Neural cell (in vitro differentiated cells): ENCODE measurements around the gene IL9. TPM values are rescaled to one million over a fixed set of nuclear protein-coding genes. Genes with fewer than 3 reads are reported as not detected.

ENCODE experiments used
- H2AFZ ChIP-seq: fragments of 200-600, 300-800 bp; sonication (generic), shearing (Covaris generic); 2 replicates; pipeline ENCODE4 v1.6.0; 2014; ENCODE audit warnings: low read depth, mild to moderate bottlenecking, antibody characterized with exemption, low read length, moderate library complexity
- H3F3A ChIP-seq: fragments of 200-600 bp; shearing (Covaris generic); 2 replicates; pipeline ENCODE4 v1.6.1; 2016; ENCODE audit warnings: mild to moderate bottlenecking, moderate library complexity, mixed read lengths, antibody characterized with exemption, low read length; ENCODE audit not compliant: insufficient read depth, poor library complexity, severe bottlenecking
- H3K27ac ChIP-seq: fragments of 200-600, 300-800 bp; sonication (generic), shearing (Covaris generic); 2 replicates; pipeline ENCODE4 v1.5.1; 2014; ENCODE audit warnings: mild to moderate bottlenecking, low read length, moderate library complexity
- H3K27me3 ChIP-seq: fragments of 300-800, 200-600 bp; sonication (generic), shearing (Covaris generic); 2 replicates; pipeline ENCODE4 v1.6.0; 2014; ENCODE audit warnings: mild to moderate bottlenecking, low read depth, low read length, moderate library complexity; ENCODE audit not compliant: insufficient read depth
- H3K36me3 ChIP-seq: fragments of 300-800, 200-600 bp; sonication (generic), shearing (Covaris generic); 2 replicates; pipeline ENCODE4 v1.5.1; 2014; ENCODE audit warnings: mild to moderate bottlenecking, antibody characterized with exemption, low read length, moderate library complexity; ENCODE audit not compliant: insufficient read depth
- H3K4me2 ChIP-seq: fragments of 300-800, 200-600 bp; sonication (generic), shearing (Covaris generic); 2 replicates; pipeline ENCODE4 v1.6.0; 2014; ENCODE audit warnings: mild to moderate bottlenecking, low read length
- H3K4me3 ChIP-seq: fragments of 300-800, 200-600 bp; sonication (generic), shearing (Covaris generic); 2 replicates; pipeline ENCODE4 v1.5.1; 2014; ENCODE audit warnings: mild to moderate bottlenecking, low read length, moderate library complexity
- H3K79me2 ChIP-seq: fragments of 200-600 bp; shearing (Covaris generic); replicated peaks from 2 replicates; pipeline ENCODE4 v1.6.0; 2014; ENCODE audit warnings: mild to moderate bottlenecking, low read length, moderate library complexity; ENCODE audit not compliant: insufficient read depth
- H3K9ac ChIP-seq: fragments of 300-800, 200-600 bp; sonication (generic), shearing (Covaris generic); 2 replicates; pipeline ENCODE4 v1.6.1; 2016; ENCODE audit warnings: mild to moderate bottlenecking, low read length, mixed read lengths
- H3K9me2 ChIP-seq: fragments of 200-600 bp; shearing (Covaris generic); 2 replicates; pipeline ENCODE4 v1.6.1; 2016; ENCODE audit warnings: mild to moderate bottlenecking, low read length, mixed read lengths; ENCODE audit not compliant: insufficient read depth
- H3K9me3 ChIP-seq: fragments of 200-600, 300-800 bp; sonication (generic), shearing (Covaris generic); 2 replicates; pipeline ENCODE4 v1.6.1; 2016; ENCODE audit warnings: mild to moderate bottlenecking, mixed run types, low read length, moderate library complexity, mixed read lengths
- H4K20me1 ChIP-seq: fragments of 200-600 bp; shearing (Covaris generic); 2 replicates; pipeline ENCODE4 v1.6.1; 2016; ENCODE audit warnings: mild to moderate bottlenecking, mixed run types; ENCODE audit not compliant: insufficient read depth
- CTCF ChIP-seq: fragments of 450-650 bp; IDR thresholded peaks from 2 replicates; pipeline ENCODE4 v1.5.1; 2014; ENCODE audit warnings: antibody characterized with exemption, mild to moderate bottlenecking, moderate library complexity; ENCODE audit not compliant: poor library complexity, severe bottlenecking
- EP300 ChIP-seq: fragments of 450-650 bp; conservative IDR thresholded peaks from 2 replicates; pipeline ENCODE4 v1.6.1; 2014; ENCODE audit warnings: antibody characterized with exemption, mild to moderate bottlenecking, moderate library complexity; ENCODE audit not compliant: poor library complexity, severe bottlenecking
- EZH2 ChIP-seq: fragments of 200-600, 300-800 bp; shearing (Covaris generic), sonication (generic); IDR thresholded peaks from 2 replicates; pipeline ENCODE4 v1.6.1; 2014; ENCODE audit warnings: antibody characterized with exemption, low read length, borderline replicate concordance, mild to moderate bottlenecking; ENCODE audit not compliant: insufficient read depth, poor library complexity, severe bottlenecking
- MXI1 ChIP-seq: fragments of 450-650 bp; conservative IDR thresholded peaks from 2 replicates; pipeline ENCODE4 v1.6.1; 2014; ENCODE audit warnings: antibody characterized with exemption, mild to moderate bottlenecking; ENCODE audit not compliant: poor library complexity, severe bottlenecking
- POLR2AphosphoS5 ChIP-seq: IDR thresholded peaks from 2 replicates; pipeline ENCODE4 v1.6.1; 2012
- RAD21 ChIP-seq: fragments of 450-650 bp; conservative IDR thresholded peaks from 2 replicates; pipeline ENCODE4 v1.6.1; 2014; ENCODE audit warnings: antibody characterized with exemption, mild to moderate bottlenecking, moderate library complexity
- REST ChIP-seq: IDR thresholded peaks from 2 replicates; pipeline ENCODE4 v1.6.1; 2012; ENCODE audit warnings: borderline replicate concordance
- SMC3 ChIP-seq: fragments of 450-650 bp; conservative IDR thresholded peaks from 2 replicates; pipeline ENCODE4 v1.6.1; 2014; ENCODE audit warnings: antibody characterized with exemption, mild to moderate bottlenecking, moderate library complexity; ENCODE audit not compliant: poor library complexity
- TAF1 ChIP-seq: IDR thresholded peaks from 2 replicates; pipeline ENCODE4 v1.6.1; 2012; ENCODE audit warnings: low read depth
- polyA plus RNA-seq: library from polyadenylated mRNA; depleted of rRNA; stranded (reverse); fragments of >200 nt; gene quantifications from 2 replicates; pipeline ENCODE4 v1.2.3, GENCODE V29; 2014

The IL9 gene
- polyA plus RNA-seq, 1 donor from 2014 or later = not detected

GRCh38 chr5:135851186-135851914 lies 44.3 kb downstream of the IL9 start:
- Histone ChIP-seq H3K4me3 (no peak overlapping the region), H3F3A (no peaks in the 10 kb centered on the region), H3K79me2 (no peaks in the 10 kb centered on the region), H3K9me3 (no peaks in the 10 kb centered on the region), H3K9ac (no peak overlapping the region), H3K27me3 (no peaks in the 10 kb centered on the region), H3K36me3 (no peaks in the 10 kb centered on the region), H4K20me1 (no peaks in the 10 kb centered on the region), H3K27ac (no peak overlapping the region), H3K9me2 (no peaks in the 10 kb centered on the region), H2AFZ (no peak overlapping the region), H3K4me2 (no peak overlapping the region)
- TF ChIP-seq MXI1 = no peak

- Histone ChIP-seq H2AFZ (no peak overlapping the region), H3K9me3 (no peaks in the 10 kb centered on the region), H3K36me3 (no peaks in the 10 kb centered on the region), H3K79me2 (no peaks in the 10 kb centered on the region), H3K4me3 (no peak overlapping the region), H3F3A (no peaks in the 10 kb centered on the region), H3K4me2 (no peak overlapping the region), H3K9me2 (no peaks in the 10 kb centered on the region), H4K20me1 (no peaks in the 10 kb centered on the region), H3K27ac (no peak overlapping the region), H3K9ac (no peak overlapping the region), H3K27me3 (no peaks in the 10 kb centered on the region)
- TF ChIP-seq EZH2 (no peak), CTCF (no peak), TAF1 (no peak), POLR2AphosphoS5 (no peak), REST (no peak), EP300 (no peak), MXI1 (no peak), RAD21 (no peak), SMC3 (no peak)
These were observed 45.0 kb downstream of the IL9 start for GRCh38 chr5:135850671-135851070.
